ENCODE results near the gene HIVEP1.

The HIVEP1 gene

DNA sequence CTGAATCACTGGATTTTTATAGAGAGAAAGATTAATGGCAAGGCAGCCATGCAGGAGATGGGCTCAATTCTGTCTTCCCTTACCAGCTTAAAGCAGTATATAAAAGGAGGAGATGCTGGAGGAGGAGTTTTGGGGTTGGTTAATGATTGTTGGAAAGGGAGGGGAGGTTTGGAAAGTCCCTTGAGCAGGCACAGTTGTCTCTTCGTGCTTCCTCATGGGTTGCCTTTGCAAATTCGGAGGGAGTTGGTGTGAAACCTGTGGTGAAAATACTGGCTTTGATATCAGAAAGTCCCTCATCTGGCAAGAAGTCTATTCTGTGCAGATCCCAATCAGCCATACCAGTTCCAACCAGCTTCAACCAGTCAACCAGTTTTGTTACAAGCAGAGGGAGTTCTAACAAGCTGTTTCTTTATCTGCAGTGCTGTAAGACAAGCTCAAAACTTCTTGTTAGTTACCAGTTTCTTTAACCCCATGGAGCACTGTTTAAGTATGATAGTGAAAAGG, 107.0 kb downstream of the HIVEP1 start:
- CTCF ChIA-PET: no interaction called here
- Histone ChIP-seq H3K4me1 (ENCODE audit: control insufficient read depth, insufficient read depth, low read length) (no peaks in the 10 kb centered on the region), H3K36me3 (ENCODE audit: control insufficient read depth in 2 of 2, insufficient read depth in 1 of 2, low read length in 2 of 2) (peaks cover 0 to 23% of the 10 kb centered on the region in 2 experiments; a peak in 1 of 3 replicates), H3K9me3 (ENCODE audit: control insufficient read depth, insufficient read depth, low read depth, low read length) (no peaks in the 10 kb centered on the region), H3K4me3 (ENCODE audit: low read depth, low read length) (no peak overlapping the region), H3K27ac (ENCODE audit: extremely low read depth, low read depth, low read length) (no peak overlapping the region)
- TF ChIP-seq ZNF560 (tag by site-specific recombination; IDR thresholded peaks at IDR 0.05; ENCODE audit: borderline replicate concordance): no peak
- no peak for TF ChIP-seq ZFP41 (tag by site-specific recombination; IDR thresholded peaks at IDR 0.05; ENCODE audit: borderline replicate concordance)
- TF ChIP-seq, protein P1, sequence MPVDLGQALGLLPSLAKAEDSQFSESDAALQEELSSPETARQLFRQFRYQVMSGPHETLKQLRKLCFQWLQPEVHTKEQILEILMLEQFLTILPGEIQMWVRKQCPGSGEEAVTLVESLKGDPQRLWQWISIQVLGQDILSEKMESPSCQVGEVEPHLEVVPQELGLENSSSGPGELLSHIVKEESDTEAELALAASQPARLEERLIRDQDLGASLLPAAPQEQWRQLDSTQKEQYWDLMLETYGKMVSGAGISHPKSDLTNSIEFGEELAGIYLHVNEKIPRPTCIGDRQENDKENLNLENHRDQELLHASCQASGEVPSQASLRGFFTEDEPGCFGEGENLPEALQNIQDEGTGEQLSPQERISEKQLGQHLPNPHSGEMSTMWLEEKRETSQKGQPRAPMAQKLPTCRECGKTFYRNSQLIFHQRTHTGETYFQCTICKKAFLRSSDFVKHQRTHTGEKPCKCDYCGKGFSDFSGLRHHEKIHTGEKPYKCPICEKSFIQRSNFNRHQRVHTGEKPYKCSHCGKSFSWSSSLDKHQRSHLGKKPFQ (tag by site-specific recombination; IDR thresholded peaks at IDR 0.05): no peak
- TF ChIP-seq KLF9 (tag by site-specific recombination; IDR thresholded peaks at IDR 0.05; ENCODE audit: low read depth): no peak
- no peak for TF ChIP-seq KLF7 (tag by site-specific recombination; IDR thresholded peaks at IDR 0.05; ENCODE audit: borderline replicate concordance)
- TF ChIP-seq OVOL3 (tag by site-specific recombination; IDR thresholded peaks at IDR 0.05): no peak
- no peak for TF ChIP-seq KLF8 (tag by site-specific recombination; IDR thresholded peaks at IDR 0.05)
- no peak for TF ChIP-seq ZNF23 (tag by site-specific recombination; IDR thresholded peaks at IDR 0.05; ENCODE audit: borderline replicate concordance)
- no peak for TF ChIP-seq ZBTB20 (tag by site-specific recombination; IDR thresholded peaks at IDR 0.05)
- no peak for TF ChIP-seq ZNF596 (tag by site-specific recombination; IDR thresholded peaks at IDR 0.05)
- TF ChIP-seq ZBTB7A (tag by site-specific recombination; IDR thresholded peaks at IDR 0.05; ENCODE audit: low read depth): no peak
- TF ChIP-seq, protein P2, sequence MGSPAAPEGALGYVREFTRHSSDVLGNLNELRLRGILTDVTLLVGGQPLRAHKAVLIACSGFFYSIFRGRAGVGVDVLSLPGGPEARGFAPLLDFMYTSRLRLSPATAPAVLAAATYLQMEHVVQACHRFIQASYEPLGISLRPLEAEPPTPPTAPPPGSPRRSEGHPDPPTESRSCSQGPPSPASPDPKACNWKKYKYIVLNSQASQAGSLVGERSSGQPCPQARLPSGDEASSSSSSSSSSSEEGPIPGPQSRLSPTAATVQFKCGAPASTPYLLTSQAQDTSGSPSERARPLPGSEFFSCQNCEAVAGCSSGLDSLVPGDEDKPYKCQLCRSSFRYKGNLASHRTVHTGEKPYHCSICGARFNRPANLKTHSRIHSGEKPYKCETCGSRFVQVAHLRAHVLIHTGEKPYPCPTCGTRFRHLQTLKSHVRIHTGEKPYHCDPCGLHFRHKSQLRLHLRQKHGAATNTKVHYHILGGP (tag by site-specific recombination; IDR thresholded peaks at IDR 0.05): no peak
- TF ChIP-seq, protein P3, sequence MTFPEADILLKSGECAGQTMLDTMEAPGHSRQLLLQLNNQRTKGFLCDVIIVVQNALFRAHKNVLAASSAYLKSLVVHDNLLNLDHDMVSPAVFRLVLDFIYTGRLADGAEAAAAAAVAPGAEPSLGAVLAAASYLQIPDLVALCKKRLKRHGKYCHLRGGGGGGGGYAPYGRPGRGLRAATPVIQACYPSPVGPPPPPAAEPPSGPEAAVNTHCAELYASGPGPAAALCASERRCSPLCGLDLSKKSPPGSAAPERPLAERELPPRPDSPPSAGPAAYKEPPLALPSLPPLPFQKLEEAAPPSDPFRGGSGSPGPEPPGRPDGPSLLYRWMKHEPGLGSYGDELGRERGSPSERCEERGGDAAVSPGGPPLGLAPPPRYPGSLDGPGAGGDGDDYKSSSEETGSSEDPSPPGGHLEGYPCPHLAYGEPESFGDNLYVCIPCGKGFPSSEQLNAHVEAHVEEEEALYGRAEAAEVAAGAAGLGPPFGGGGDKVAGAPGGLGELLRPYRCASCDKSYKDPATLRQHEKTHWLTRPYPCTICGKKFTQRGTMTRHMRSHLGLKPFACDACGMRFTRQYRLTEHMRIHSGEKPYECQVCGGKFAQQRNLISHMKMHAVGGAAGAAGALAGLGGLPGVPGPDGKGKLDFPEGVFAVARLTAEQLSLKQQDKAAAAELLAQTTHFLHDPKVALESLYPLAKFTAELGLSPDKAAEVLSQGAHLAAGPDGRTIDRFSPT (tag by site-specific recombination; IDR thresholded peaks at IDR 0.05): no peak
- no peak for TF ChIP-seq SP7 (tag by site-specific recombination; IDR thresholded peaks at IDR 0.05)
- TF ChIP-seq, protein P4, sequence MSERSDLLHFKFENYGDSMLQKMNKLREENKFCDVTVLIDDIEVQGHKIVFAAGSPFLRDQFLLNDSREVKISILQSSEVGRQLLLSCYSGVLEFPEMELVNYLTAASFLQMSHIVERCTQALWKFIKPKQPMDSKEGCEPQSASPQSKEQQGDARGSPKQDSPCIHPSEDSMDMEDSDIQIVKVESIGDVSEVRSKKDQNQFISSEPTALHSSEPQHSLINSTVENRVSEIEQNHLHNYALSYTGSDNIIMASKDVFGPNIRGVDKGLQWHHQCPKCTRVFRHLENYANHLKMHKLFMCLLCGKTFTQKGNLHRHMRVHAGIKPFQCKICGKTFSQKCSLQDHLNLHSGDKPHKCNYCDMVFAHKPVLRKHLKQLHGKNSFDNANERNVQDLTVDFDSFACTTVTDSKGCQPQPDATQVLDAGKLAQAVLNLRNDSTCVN (tag by site-specific recombination; optimal IDR thresholded peaks at IDR 0.05): no peak
- no peak for TF ChIP-seq OSR2 (tag by site-specific recombination; IDR thresholded peaks at IDR 0.05)
- POLR2A ChIA-PET: no interaction called here

GRCh38 chr6:12125396-12125795, 113.3 kb downstream of the HIVEP1 start:
- ChIA-PET CTCF (no interaction called here), POLR2A (no interaction called here)
- no peaks in the 10 kb centered on the region for H3K4me1 ChIP-seq (ENCODE audit: control insufficient read depth, insufficient read depth, low read length)

More at GRCh38 chr6:12125396-12125795, 113.3 kb downstream of the HIVEP1 start:
- TF ChIP-seq ZNF169 (tag by site-specific recombination; IDR thresholded peaks at IDR 0.05) (no peak), ZNF354C (tag by site-specific recombination; IDR thresholded peaks at IDR 0.05; ENCODE audit: borderline replicate concordance, low read depth) (no peak), ZFHX2 (tag by site-specific recombination; conservative IDR thresholded peaks at IDR 0.05) (no peak), OSR2 (tag by site-specific recombination; IDR thresholded peaks at IDR 0.05) (no peak), REPIN1 (tag by site-specific recombination; IDR thresholded peaks at IDR 0.05; ENCODE audit: low read depth) (no peak), ZNF202 (tag by site-specific recombination; IDR thresholded peaks at IDR 0.05; ENCODE audit: borderline replicate concordance) (no peak), TRIM28 (IDR thresholded peaks at IDR 0.05; ENCODE audit: borderline replicate concordance, low read length) (no peak), GLIS2 (tag by site-specific recombination; IDR thresholded peaks at IDR 0.05) (no peak), GLI4 (tag by site-specific recombination; IDR thresholded peaks at IDR 0.05) (no peak)
- TF ChIP-seq, protein P5, sequence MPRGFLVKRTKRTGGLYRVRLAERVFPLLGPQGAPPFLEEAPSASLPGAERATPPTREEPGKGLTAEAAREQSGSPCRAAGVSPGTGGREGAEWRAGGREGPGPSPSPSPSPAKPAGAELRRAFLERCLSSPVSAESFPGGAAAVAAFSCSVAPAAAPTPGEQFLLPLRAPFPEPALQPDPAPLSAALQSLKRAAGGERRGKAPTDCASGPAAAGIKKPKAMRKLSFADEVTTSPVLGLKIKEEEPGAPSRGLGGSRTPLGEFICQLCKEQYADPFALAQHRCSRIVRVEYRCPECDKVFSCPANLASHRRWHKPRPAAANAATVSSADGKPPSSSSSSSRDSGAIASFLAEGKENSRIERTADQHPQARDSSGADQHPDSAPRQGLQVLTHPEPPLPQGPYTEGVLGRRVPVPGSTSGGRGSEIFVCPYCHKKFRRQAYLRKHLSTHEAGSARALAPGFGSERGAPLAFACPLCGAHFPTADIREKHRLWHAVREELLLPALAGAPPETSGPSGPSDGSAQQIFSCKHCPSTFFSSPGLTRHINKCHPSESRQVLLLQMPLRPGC (tag by site-specific recombination; IDR thresholded peaks at IDR 0.05): no peak
- TF ChIP-seq, protein P6, sequence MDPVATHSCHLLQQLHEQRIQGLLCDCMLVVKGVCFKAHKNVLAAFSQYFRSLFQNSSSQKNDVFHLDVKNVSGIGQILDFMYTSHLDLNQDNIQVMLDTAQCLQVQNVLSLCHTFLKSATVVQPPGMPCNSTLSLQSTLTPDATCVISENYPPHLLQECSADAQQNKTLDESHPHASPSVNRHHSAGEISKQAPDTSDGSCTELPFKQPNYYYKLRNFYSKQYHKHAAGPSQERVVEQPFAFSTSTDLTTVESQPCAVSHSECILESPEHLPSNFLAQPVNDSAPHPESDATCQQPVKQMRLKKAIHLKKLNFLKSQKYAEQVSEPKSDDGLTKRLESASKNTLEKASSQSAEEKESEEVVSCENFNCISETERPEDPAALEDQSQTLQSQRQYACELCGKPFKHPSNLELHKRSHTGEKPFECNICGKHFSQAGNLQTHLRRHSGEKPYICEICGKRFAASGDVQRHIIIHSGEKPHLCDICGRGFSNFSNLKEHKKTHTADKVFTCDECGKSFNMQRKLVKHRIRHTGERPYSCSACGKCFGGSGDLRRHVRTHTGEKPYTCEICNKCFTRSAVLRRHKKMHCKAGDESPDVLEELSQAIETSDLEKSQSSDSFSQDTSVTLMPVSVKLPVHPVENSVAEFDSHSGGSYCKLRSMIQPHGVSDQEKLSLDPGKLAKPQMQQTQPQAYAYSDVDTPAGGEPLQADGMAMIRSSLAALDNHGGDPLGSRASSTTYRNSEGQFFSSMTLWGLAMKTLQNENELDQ (tag by site-specific recombination; IDR thresholded peaks at IDR 0.05; ENCODE audit: low read depth): no peak
- Histone ChIP-seq H3K9me3 (ENCODE audit: control insufficient read depth, insufficient read depth, low read depth, low read length) (no peaks in the 10 kb centered on the region), H3K4me3 (ENCODE audit: low read depth, low read length) (no peak overlapping the region), H3K36me3 (ENCODE audit: control insufficient read depth in 2 of 2, insufficient read depth in 1 of 2, low read length in 2 of 2) (peaks cover 0 to 15% of the 10 kb centered on the region in 2 experiments; a peak in 1 of 3 replicates), H3K27ac (ENCODE audit: extremely low read depth, low read depth, low read length) (no peak overlapping the region)

Measured in HEK293 (cell line).